ENCODE measurements around the gene SDK2.

The SDK2 gene

GRCh38 chr17:73506470-73507435, 137.5 kb downstream of the SDK2 start:
- Histone ChIP-seq H3K4me2 (ENCODE audit: low read depth, low read length) (no peak overlapping the region), H3K4me3 (ENCODE audit: low read length) (no peak overlapping the region), H3K36me3 (replicated peaks; ENCODE audit: insufficient read depth, low read length) (no peaks in the 10 kb centered on the region), H3K27me3 (replicated peaks; ENCODE audit: insufficient read depth, low read length) (peaks cover 75% of the 10 kb centered on the region), H3F3A (ENCODE audit: insufficient read depth, low read length) (no peaks in the 10 kb centered on the region), H3K9ac (ENCODE audit: low read length) (no peak overlapping the region), H3K9me3 (replicated peaks; ENCODE audit: insufficient read depth, low read length) (no peaks in the 10 kb centered on the region), H3K79me2 (ENCODE audit: low read length) (no peaks in the 10 kb centered on the region), H3K4me1 (ENCODE audit: low read length) (no peaks in the 10 kb centered on the region), H4K20me1 (ENCODE audit: insufficient read depth, low read length) (no peaks in the 10 kb centered on the region), H3K27ac (ENCODE audit: low read length) (no peak overlapping the region), H2AFZ (ENCODE audit: low read length) (no peak overlapping the region), H3K9me2 (replicated peaks; ENCODE audit: insufficient read depth, low read length) (no peaks in the 10 kb centered on the region)
- TF ChIP-seq CTCF (IDR thresholded peaks at IDR 0.05; ENCODE audit: low read length) = no peak
- no peak for TF ChIP-seq EZH2 (optimal IDR thresholded peaks at IDR 0.05; ENCODE audit: low read depth, low read length)
- no peak for TF ChIP-seq EZH2phosphoT487 (IDR thresholded peaks at IDR 0.05; ENCODE audit: low read length)
- DNase-seq = no peak

- Histone ChIP-seq H3K9me2 (replicated peaks; ENCODE audit: insufficient read depth, low read length) (no peaks in the 10 kb centered on the region), H3K9me3 (replicated peaks; ENCODE audit: insufficient read depth, low read length) (no peaks in the 10 kb centered on the region), H3K4me3 (ENCODE audit: low read length) (no peak overlapping the region), H3K4me2 (ENCODE audit: low read depth, low read length) (no peak overlapping the region), H4K20me1 (ENCODE audit: insufficient read depth, low read length) (no peaks in the 10 kb centered on the region), H3K4me1 (ENCODE audit: low read length) (no peaks in the 10 kb centered on the region), H3K9ac (ENCODE audit: low read length) (no peak overlapping the region), H3K27ac (ENCODE audit: low read length) (no peak overlapping the region), H3K79me2 (ENCODE audit: low read length) (no peaks in the 10 kb centered on the region), H3F3A (ENCODE audit: insufficient read depth, low read length) (no peaks in the 10 kb centered on the region), H3K27me3 (replicated peaks; ENCODE audit: insufficient read depth, low read length) (peaks cover 68% of the 10 kb centered on the region), H2AFZ (ENCODE audit: low read length) (no peak overlapping the region), H3K36me3 (replicated peaks; ENCODE audit: insufficient read depth, low read length) (no peaks in the 10 kb centered on the region)
- DNase-seq = no peak
- TF ChIP-seq EZH2phosphoT487 (IDR thresholded peaks at IDR 0.05; ENCODE audit: low read length) (no peak), EZH2 (optimal IDR thresholded peaks at IDR 0.05; ENCODE audit: low read depth, low read length) (no peak)
These were observed 140.7 kb downstream of the SDK2 start for GRCh38 chr17:73503560-73503959.

- Histone ChIP-seq H3K4me1 (ENCODE audit: low read length) (no peaks in the 10 kb centered on the region), H3K9me2 (replicated peaks; ENCODE audit: insufficient read depth, low read length) (no peaks in the 10 kb centered on the region), H4K20me1 (ENCODE audit: insufficient read depth, low read length) (no peaks in the 10 kb centered on the region), H3K79me2 (ENCODE audit: low read length) (no peaks in the 10 kb centered on the region), H3K9me3 (replicated peaks; ENCODE audit: insufficient read depth, low read length) (no peaks in the 10 kb centered on the region), H3K27me3 (replicated peaks; ENCODE audit: insufficient read depth, low read length) (peaks cover 76% of the 10 kb centered on the region), H3K4me2 (ENCODE audit: low read depth, low read length) (no peak overlapping the region), H3K4me3 (ENCODE audit: low read length) (no peak overlapping the region), H3K9ac (ENCODE audit: low read length) (no peak overlapping the region), H3F3A (ENCODE audit: insufficient read depth, low read length) (no peaks in the 10 kb centered on the region), H3K36me3 (replicated peaks; ENCODE audit: insufficient read depth, low read length) (no peaks in the 10 kb centered on the region), H2AFZ (ENCODE audit: low read length) (no peak overlapping the region), H3K27ac (ENCODE audit: low read length) (no peak overlapping the region)
- DNase-seq = no peak
- no peak for TF ChIP-seq EZH2 (optimal IDR thresholded peaks at IDR 0.05; ENCODE audit: low read depth, low read length)
- no peak for TF ChIP-seq CTCF (IDR thresholded peaks at IDR 0.05; ENCODE audit: low read length)
- no peak for TF ChIP-seq EZH2phosphoT487 (IDR thresholded peaks at IDR 0.05; ENCODE audit: low read length)
These were observed 143.7 kb downstream of the SDK2 start for GRCh38 chr17:73500414-73500999.

All from MM.1S (cell line).